GM04504 (cell line): Measurements from ENCODE around the gene SKIC2.
A peak's percentile ranks its signal among the peaks of the same experiment; 100 is the strongest.

Source experiments
- DNase-seq: peaks from one replicate; pipeline ENCODE4 v3.0.0-alpha.2; 2012; ENCODE audit warnings: low read depth

Gene SKIC2

GRCh38 chr6:31945507-31946369 is 13.2 kb upstream of the SKIC2 start, which contains the start of gene CFB:
TSS of gene CFB (plus strand) at chr6:31946095. CDS start at chr6:31946222, 127 bp downstream.
- peak; percentile 75 for DNase-seq

- no peak for DNase-seq
These were observed 12.5 kb upstream of the SKIC2 start for GRCh38 chr6:31946370-31946885.

DNA sequence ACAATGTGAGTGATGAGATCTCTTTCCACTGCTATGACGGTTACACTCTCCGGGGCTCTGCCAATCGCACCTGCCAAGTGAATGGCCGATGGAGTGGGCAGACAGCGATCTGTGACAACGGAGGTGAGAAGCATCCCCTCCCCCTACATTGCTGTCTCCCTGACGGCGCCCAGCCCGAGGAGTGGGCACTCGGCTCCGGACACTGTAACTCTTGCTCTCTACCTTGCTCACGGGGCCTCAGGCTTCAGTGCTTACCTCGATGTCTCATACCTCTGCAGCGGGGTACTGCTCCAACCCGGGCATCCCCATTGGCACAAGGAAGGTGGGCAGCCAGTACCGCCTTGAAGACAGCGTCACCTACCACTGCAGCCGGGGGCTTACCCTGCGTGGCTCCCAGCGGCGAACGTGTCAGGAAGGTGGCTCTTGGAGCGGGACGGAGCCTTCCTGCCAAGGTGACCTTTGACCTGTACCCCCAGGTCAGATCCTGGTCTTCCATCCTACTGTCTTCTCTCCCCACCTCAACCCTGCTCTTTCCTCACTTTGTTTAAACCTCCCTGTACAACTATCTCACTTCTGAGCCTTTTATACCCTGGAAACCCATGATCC is 11.8 kb upstream of the SKIC2 start:
- no peak for DNase-seq

DNA sequence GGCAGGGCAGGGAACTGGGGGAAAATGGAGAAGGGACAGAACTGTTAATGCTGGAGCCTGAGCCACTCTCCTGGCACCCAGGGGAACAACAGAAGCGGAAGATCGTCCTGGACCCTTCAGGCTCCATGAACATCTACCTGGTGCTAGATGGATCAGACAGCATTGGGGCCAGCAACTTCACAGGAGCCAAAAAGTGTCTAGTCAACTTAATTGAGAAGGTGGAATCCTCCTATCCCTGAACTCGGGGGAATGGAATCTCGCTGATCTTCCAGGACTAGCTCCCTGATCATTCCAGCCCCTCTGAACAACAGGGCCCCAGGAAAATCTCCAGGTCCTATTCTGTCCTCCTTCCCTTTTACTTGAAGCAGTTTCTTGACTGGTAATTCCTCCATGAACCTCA is 11.1 kb upstream of the SKIC2 start:
- DNase-seq = no peak

GRCh38 chr6:31948306-31948705 is 10.7 kb upstream of the SKIC2 start:
- no peak for DNase-seq

DNA sequence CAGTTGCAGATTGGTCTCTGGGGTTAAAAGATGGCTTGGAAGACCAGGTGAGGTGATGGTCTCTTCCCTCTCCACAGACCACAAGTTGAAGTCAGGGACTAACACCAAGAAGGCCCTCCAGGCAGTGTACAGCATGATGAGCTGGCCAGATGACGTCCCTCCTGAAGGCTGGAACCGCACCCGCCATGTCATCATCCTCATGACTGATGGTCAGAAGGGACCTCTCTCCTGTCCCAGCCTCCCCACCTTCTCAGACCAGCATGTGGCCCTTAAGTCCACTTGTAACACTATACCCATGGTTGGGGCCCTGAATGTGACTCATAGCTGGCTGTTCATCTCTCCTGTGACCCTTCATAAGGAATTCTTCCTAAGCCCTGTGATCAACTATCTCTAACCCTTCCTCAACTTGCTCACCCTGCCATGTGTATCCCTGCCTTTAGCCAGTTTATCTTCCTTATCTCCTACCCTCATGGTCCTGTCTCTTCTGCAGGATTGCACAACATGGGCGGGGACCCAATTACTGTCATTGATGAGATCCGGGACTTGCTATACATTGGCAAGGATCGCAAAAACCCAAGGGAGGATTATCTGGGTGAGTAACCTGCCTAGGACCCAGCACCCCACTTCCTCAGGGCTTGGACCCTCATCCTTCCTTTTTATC is 10.1 kb upstream of the SKIC2 start:
- no peak for DNase-seq

GRCh38 chr6:31949926-31950548 is 8.9 kb upstream of the SKIC2 start:
- no peak for DNase-seq

DNA sequence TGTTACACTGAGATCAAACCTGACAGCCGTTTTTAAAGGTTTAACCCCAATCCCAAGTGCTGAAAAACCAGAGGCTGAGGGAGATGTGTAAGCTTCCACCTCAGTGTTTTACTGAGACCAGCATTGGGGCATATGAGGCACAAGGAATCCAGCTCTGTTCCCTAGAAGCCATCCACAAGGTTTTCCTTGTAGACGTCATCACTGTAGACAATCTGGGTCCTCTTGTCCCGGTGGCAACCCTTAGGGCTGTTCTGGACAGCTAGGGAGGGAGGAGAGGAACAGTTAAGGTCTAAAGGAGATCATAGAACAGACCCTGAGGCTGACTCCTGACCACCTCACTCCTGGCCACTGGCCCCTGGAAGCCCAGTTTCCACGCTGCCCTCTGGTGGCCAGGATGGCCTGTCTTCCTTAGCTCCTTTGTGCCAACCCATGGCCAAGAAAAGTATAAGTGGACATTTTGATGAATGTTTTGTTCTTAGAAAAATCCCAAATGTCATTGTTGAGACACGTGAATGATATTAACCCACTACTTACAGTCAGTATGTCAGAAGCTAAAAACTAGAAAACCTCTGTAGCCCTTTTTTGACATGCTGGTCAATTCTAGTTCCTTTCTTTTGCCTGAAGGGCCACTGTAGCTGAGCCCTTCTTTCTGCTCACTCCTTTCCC is 6.7 kb upstream of the SKIC2 start:
- no peak for DNase-seq

GRCh38 chr6:31952890-31953289 is 6.1 kb upstream of the SKIC2 start:
- no peak for DNase-seq

- no peak for DNase-seq
These were observed 4.5 kb upstream of the SKIC2 start for GRCh38 chr6:31954511-31954910.

GRCh38 chr6:31956796-31957195 is 2.2 kb upstream of the SKIC2 start:
- no peak for DNase-seq

DNA sequence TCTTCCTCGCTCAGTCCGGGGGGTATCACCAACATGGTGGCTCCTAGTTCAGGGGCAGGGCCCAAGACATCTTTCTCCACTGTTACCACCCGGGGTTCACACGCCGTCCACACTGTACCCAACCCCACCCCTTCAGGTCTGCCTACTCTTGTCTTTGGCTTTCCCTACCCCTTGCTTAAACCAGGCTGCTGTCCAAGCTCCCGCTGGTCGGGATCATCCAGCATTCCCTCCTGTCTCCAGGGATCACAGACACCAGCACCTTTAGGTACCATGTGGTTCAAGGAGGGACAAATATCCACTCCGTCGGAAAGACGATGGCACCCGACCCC is 599 bp upstream of the SKIC2 start:
- no peak for DNase-seq

DNA sequence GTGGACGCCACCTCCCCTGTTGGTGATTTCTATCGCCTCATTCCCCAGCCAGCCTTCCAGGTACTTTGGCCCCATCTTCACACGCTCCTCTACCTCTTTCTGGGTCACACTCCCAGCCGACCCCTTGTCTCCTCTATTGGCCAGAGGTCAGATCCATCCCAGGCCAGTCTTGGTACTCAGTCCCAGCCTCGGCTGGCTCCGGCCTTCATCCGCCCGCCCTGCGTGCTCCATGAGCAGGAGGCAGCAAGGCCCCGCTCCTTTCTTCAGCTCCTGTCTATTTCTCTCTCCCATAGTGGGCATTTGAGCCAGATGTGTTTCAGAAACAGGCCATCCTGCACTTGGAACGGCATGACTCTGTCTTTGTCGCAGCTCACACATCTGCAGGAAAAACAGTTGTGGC is 2.6 kb downstream of the SKIC2 start:
- DNase-seq = no peak

GRCh38 chr6:31963921-31964320 is 4.9 kb downstream of the SKIC2 start:
- DNase-seq = no peak

GRCh38 chr6:31965700-31966099 is 6.7 kb downstream of the SKIC2 start:
- no peak for DNase-seq

- no peak for DNase-seq
These were observed 7.5 kb downstream of the SKIC2 start for GRCh38 chr6:31966506-31966905.

DNA sequence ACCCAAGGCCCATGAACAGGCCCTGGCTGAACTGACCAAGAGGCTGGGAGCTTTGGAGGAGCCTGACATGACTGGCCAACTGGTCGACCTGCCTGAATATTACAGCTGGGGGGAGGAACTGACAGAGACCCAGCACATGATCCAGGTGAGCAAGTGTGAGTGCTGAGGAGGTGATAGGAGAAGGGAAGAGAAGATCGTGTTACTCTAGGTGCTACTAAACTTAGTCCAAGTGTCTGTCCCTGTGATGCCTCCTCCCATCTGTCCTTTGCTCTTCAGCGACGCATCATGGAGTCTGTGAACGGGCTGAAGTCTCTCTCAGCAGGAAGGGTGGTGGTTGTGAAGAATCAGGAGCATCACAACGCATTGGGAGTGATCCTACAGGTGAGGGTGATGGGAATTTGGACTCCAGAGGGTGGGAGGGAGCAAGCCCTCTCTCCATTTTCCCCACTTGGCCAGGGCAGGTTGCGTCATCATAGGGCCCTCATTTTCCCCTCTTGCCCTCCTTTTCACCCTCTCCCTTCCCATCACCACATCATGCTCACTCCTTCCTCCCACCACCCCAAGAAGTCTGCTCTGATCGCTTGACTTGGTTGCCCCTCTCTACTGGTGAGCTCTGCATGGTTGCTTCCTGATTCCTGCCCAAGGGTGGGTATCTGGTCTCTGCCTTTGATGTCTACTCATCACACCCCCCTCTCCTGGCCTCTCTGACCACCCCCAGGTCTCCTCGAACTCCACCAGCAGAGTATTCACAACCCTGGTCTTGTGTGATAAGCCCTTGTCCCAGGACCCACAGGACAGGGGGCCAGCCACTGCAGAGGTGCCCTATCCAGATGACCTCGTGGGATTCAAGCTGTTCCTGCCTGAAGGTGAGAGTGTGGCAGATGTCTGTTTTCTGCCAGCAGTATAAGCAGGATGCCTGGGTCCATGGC is 8.3 kb downstream of the SKIC2 start:
- DNase-seq = no peak

- DNase-seq = no peak
These were observed 8.9 kb downstream of the SKIC2 start for GRCh38 chr6:31967926-31968320.

- DNase-seq = no peak
These were observed 9.4 kb downstream of the SKIC2 start for GRCh38 chr6:31968326-31968725.

- no peak for DNase-seq
These were observed 10.1 kb downstream of the SKIC2 start for GRCh38 chr6:31968791-31969711.
